A673 (cell line): Measurements from ENCODE around the gene ADGRB2. TPM values are rescaled to one million over a fixed set of nuclear protein-coding genes. Genes with fewer than 3 reads are reported as not detected.

Experiments
- BruUV-seq: library from RNA; stranded (reverse); fragments of 400-500 nt; replicated peaks from 2 replicates; lab custom pipeline; 2021; lab: Mats Ljungman, UMichigan
- CTCF ChIA-PET: fragments of 300-600 bp; sonication (Branson Sonifier 250); formaldehyde crosslinking; loops from one replicate; lab custom pipeline; 2022; ENCODE audit warnings: antibody characterized with exemption; lab: Charles Lee
- POLR2A ChIA-PET: fragments of 300-600 bp; sonication (Branson Sonifier 250); formaldehyde crosslinking; loops from one replicate; lab custom pipeline; 2022; ENCODE audit warnings: antibody characterized with exemption; ENCODE audit not compliant: low non-redundant PET; lab: Charles Lee
- DNase-seq: peaks from one replicate; pipeline ENCODE4 v3.0.0-alpha.2; 2015; ENCODE audit warnings: low spot score
- H3K27ac ChIP-seq: fragments of 200-600 bp; sonication (generic); 2 replicates; pipeline ENCODE4 v1.5.1; 2016; ENCODE audit warnings: mixed run types, low read depth, mild to moderate bottlenecking, mixed read lengths, antibody characterized with exemption, low read length; ENCODE audit not compliant: poor library complexity, severe bottlenecking
- H3K27me3 ChIP-seq: fragments of 200-600 bp; sonication (generic); replicated peaks from 2 replicates; pipeline ENCODE4 v1.6.1; 2017; ENCODE audit warnings: mixed run types, low read depth, mild to moderate bottlenecking, mixed read lengths, antibody characterized with exemption, low read length; ENCODE audit not compliant: insufficient read depth, poor library complexity
- H3K36me3 ChIP-seq: fragments of 200-600 bp; sonication (generic); 2 replicates; pipeline ENCODE4 v1.6.1; 2016; ENCODE audit warnings: mixed run types, mild to moderate bottlenecking, mixed read lengths, antibody characterized with exemption, low read length; ENCODE audit not compliant: insufficient read depth, poor library complexity, severe bottlenecking
- H3K4me1 ChIP-seq: fragments of 200-600 bp; sonication (generic); 2 replicates; pipeline ENCODE4 v1.6.1; 2017; ENCODE audit warnings: mixed run types, mild to moderate bottlenecking, mixed read lengths, antibody characterized with exemption, low read length; ENCODE audit not compliant: insufficient read depth, poor library complexity, severe bottlenecking
- H3K4me3 ChIP-seq: fragments of 200-600 bp; sonication (generic); 2 replicates; pipeline ENCODE4 v1.5.1; 2016; ENCODE audit warnings: low read depth, mixed run types, mild to moderate bottlenecking, mixed read lengths, low read length; ENCODE audit not compliant: poor library complexity, severe bottlenecking
- H3K9me3 ChIP-seq: fragments of 200-600 bp; sonication (generic); 2 replicates; pipeline ENCODE4 v1.6.1; 2016; ENCODE audit warnings: mixed run types, low read depth, mild to moderate bottlenecking, mixed read lengths, antibody characterized with exemption, low read length; ENCODE audit not compliant: poor library complexity, severe bottlenecking
- EZH2 ChIP-seq: fragments of 200-600 bp; sonication (generic); IDR thresholded peaks from 2 replicates; pipeline ENCODE4 v1.6.1; 2017; ENCODE audit warnings: borderline replicate concordance, low read depth, mild to moderate bottlenecking, mixed read lengths, antibody characterized with exemption, low read length; ENCODE audit not compliant: poor library complexity, severe bottlenecking
- intact Hi-C: fragments of 100-400 bp; cut with micrococcal nuclease; formaldehyde crosslinking; loops from one replicate; pipeline ENCODE4 v1.10.0; 2022; ENCODE audit not compliant: unreplicated experiment
- total RNA-seq: library from RNA; stranded (reverse); gene quantifications from 2 replicates; pipeline ENCODE4 v1.2.3, GENCODE V29; 2021
- TF ChIP-seq, protein P1 (sequence below): fragments of 300-800, 200-600 bp; sonication (generic); conservative IDR thresholded peaks from 2 replicates; pipeline ENCODE4 v1.5.1; 2017; ENCODE audit warnings: low read depth, mild to moderate bottlenecking, antibody characterized with exemption, low read length, moderate library complexity, mixed read lengths

Gene ADGRB2
- total RNA-seq, 1 experiment from 2014 or later: 5.9 TPM

GRCh38 chr1:31758823-31759222, 5.3 kb downstream of the ADGRB2 start:
- no peak for DNase-seq
- TF ChIP-seq EZH2: no peak
- TF ChIP-seq, protein P1, sequence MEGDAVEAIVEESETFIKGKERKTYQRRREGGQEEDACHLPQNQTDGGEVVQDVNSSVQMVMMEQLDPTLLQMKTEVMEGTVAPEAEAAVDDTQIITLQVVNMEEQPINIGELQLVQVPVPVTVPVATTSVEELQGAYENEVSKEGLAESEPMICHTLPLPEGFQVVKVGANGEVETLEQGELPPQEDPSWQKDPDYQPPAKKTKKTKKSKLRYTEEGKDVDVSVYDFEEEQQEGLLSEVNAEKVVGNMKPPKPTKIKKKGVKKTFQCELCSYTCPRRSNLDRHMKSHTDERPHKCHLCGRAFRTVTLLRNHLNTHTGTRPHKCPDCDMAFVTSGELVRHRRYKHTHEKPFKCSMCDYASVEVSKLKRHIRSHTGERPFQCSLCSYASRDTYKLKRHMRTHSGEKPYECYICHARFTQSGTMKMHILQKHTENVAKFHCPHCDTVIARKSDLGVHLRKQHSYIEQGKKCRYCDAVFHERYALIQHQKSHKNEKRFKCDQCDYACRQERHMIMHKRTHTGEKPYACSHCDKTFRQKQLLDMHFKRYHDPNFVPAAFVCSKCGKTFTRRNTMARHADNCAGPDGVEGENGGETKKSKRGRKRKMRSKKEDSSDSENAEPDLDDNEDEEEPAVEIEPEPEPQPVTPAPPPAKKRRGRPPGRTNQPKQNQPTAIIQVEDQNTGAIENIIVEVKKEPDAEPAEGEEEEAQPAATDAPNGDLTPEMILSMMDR: no peak
- POLR2A ChIA-PET: no interaction called here
- Histone ChIP-seq H3K4me1 (peaks cover 26% of the 10 kb centered on the region), H3K4me3 (no peak overlapping the region), H3K27ac (no peak overlapping the region), H3K9me3 (no peaks in the 10 kb centered on the region), H3K36me3 (no peaks in the 10 kb centered on the region), H3K27me3 (no peaks in the 10 kb centered on the region)
- CTCF ChIA-PET: no interaction called here
- intact Hi-C loops: no loop called here
- no TSS peak for BruUV-seq

- BruUV-seq: no TSS peak
Measured at GRCh38 chr1:31757989-31758388, 6.2 kb downstream of the ADGRB2 start.

GRCh38 chr1:31757204-31757679, 6.9 kb downstream of the ADGRB2 start:
- DNase-seq: no peak
- TF ChIP-seq, protein P1: no peak
- no peak for TF ChIP-seq EZH2
- intact Hi-C loops: no loop called here
- peaks cover 30% of the 10 kb centered on the region for H3K4me1 ChIP-seq
- no peaks in the 10 kb centered on the region for H3K27me3 ChIP-seq
- no peaks in the 10 kb centered on the region for H3K9me3 ChIP-seq
- CTCF ChIA-PET: no interaction called here
- BruUV-seq: no TSS peak
- no peak overlapping the region for H3K27ac ChIP-seq
- H3K36me3 ChIP-seq: no peaks in the 10 kb centered on the region
- no peak overlapping the region for H3K4me3 ChIP-seq
- POLR2A ChIA-PET: no interaction called here

More at GRCh38 chr1:31757989-31758388, 6.2 kb downstream of the ADGRB2 start:
- peaks cover 29% of the 10 kb centered on the region for H3K4me1 ChIP-seq
- ChIA-PET POLR2A (no interaction called here), CTCF (no interaction called here)
- intact Hi-C loops: no loop called here
- no peak overlapping the region for H3K27ac ChIP-seq
- TF ChIP-seq, protein P1: no peak
- TF ChIP-seq EZH2: no peak
- H3K4me3 ChIP-seq: no peak overlapping the region
- H3K36me3 ChIP-seq: no peaks in the 10 kb centered on the region
- no peaks in the 10 kb centered on the region for H3K9me3 ChIP-seq
- DNase-seq: no peak
- no peaks in the 10 kb centered on the region for H3K27me3 ChIP-seq
